ENCODE data around the gene LAMA4. TPM values are rescaled to one million over a fixed set of nuclear protein-coding genes. Genes with fewer than 3 reads are reported as not detected.

LAMA4 gene
- total and polyA plus RNA-seq, 3 experiments from 2014 or later: not detected

DNA sequence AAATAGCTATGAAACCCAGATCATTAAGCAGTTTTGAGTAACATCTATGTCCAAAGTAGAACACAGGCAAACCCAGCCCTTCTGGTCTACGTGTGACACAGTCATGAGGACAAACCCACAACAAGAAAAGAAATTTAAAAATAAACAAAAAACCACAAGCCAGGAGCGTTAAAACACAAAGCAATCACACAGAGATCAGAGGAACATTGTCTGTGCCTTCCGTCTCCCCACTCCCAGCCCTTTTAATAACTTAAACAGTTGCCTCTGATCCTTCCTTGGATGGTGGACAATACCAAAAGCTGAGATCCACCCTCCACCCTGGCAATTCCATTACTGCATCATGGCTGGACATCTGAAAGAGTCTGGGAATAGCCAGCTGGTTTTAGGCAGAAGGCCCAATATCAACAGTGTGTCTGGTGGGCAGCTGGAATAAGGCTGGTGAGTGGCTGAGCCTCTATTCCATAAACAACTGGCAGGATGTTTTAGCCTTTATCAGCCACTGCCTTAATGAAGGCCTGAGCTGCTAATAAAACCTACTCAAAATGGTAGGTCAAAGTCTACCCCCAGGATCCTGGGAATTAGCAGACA is 15.7 kb upstream of the LAMA4 start:
- no peaks in the 10 kb centered on the region for H3K36me3 Mint-ChIP-seq
- POLR2A ChIA-PET: no interaction called here
- no peaks in the 10 kb centered on the region for H3K36me3 ChIP-seq (ENCODE audit: insufficient read depth, low read length)
- H3K27ac ChIP-seq (ENCODE audit: low read depth, low read length): no peak overlapping the region
- H3K27ac Mint-ChIP-seq: peak overlapping the region in 1 of 8 donors; percentile 52
- no peaks in the 10 kb centered on the region for H3K4me1 ChIP-seq (ENCODE audit: insufficient read depth, low read length)
- peaks cover 9 to 16% (median 14%) of the 10 kb centered on the region in 3 donors for H3K4me1 Mint-ChIP-seq
- peaks cover 2 to 14% of the 10 kb centered on the region in 2 donors for H3K27me3 Mint-ChIP-seq
- H3K9me3 ChIP-seq (ENCODE audit: low read length): no peaks in the 10 kb centered on the region
- DNase-seq: peak in 1 of 5 donors; percentile 6
- no peaks in the 10 kb centered on the region for H3K9me3 Mint-ChIP-seq
- H3K4me3 Mint-ChIP-seq: peak overlapping the region in 2 of 7 donors; percentile 1 to 9
- no peak overlapping the region for H3K4me3 ChIP-seq (ENCODE audit: low read length)
- H3K27me3 ChIP-seq (ENCODE audit: insufficient read depth, low read length, poor library complexity, severe bottlenecking): no peaks in the 10 kb centered on the region
- CTCF ChIA-PET: interaction anchor here (1.0 kb wide), 1 partner anchor 13 kb away, joined by 3 read pairs; no protein-coding TSS in a partner anchor

DNA sequence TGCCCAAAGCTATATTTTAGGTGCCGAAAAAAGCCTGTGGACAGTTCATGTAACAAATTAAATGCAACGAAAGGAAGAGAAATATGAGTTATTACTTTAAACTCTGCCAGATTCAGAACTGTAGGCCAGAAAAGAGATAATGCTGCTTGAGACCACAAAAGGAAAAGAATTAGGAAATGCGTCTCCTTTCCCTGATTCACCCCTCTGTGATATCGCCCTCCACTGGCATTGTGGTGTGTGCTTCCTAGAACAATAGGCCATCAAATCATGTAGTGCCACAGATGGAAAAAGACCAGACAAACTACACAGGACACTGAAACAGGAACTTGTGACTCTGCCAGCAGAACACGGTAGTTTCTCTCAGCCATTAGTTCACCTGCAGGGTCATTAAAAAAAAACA is 14.7 kb upstream of the LAMA4 start:
- Mint-ChIP-seq H3K4me3 (no peak overlapping the region), H3K27ac (no peak overlapping the region), H3K4me1 (peaks cover 9 to 16% (median 14%) of the 10 kb centered on the region in 3 donors), H3K36me3 (no peaks in the 10 kb centered on the region), H3K9me3 (no peaks in the 10 kb centered on the region), H3K27me3 (peaks cover 2 to 6% of the 10 kb centered on the region in 2 donors)
- DNase-seq: no peak
- Histone ChIP-seq H3K4me1 (ENCODE audit: insufficient read depth, low read length) (no peaks in the 10 kb centered on the region), H3K9me3 (ENCODE audit: low read length) (no peaks in the 10 kb centered on the region), H3K27me3 (ENCODE audit: insufficient read depth, low read length, poor library complexity, severe bottlenecking) (no peaks in the 10 kb centered on the region), H3K4me3 (ENCODE audit: low read length) (no peak overlapping the region), H3K36me3 (ENCODE audit: insufficient read depth, low read length) (no peaks in the 10 kb centered on the region), H3K27ac (ENCODE audit: low read depth, low read length) (no peak overlapping the region)
- POLR2A ChIA-PET: no interaction called here
- CTCF ChIA-PET: interaction anchor here (1.0 kb wide), 1 partner anchor 12 kb away, joined by 3 read pairs; no protein-coding TSS in a partner anchor

DNA sequence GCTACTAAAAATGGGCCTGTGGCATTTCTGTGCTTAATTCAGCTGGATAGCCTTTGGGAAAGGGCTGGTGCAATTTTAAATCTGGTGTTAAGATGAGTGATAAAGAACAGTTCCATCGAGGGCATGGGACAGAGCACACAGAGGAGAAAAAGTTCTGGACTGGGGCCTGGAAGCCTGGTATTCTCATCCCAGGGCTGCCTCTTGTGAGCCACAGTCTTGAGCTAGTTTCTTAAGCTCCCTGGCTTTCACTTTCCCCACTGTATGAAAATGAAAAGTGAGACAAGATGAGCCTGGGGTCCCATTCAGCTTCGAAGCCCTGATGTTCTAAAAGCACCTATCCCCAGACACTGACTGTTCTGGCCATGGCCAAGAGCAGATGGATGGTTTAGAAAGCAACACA is 14.3 kb upstream of the LAMA4 start:
- H3K4me1 ChIP-seq (ENCODE audit: insufficient read depth, low read length): no peaks in the 10 kb centered on the region
- no peaks in the 10 kb centered on the region for H3K36me3 ChIP-seq (ENCODE audit: insufficient read depth, low read length)
- ChIA-PET CTCF (no interaction called here), POLR2A (no interaction called here)
- Mint-ChIP-seq H3K36me3 (no peaks in the 10 kb centered on the region), H3K4me1 (peaks cover 9 to 16% (median 14%) of the 10 kb centered on the region in 3 donors), H3K9me3 (no peaks in the 10 kb centered on the region), H3K27ac (peak overlapping the region in 1 of 8 donors; percentile 25), H3K4me3 (no peak overlapping the region), H3K27me3 (peaks cover 2% of the 10 kb centered on the region in 2 donors)
- H3K4me3 ChIP-seq (ENCODE audit: low read length): no peak overlapping the region
- H3K27me3 ChIP-seq (ENCODE audit: insufficient read depth, low read length, poor library complexity, severe bottlenecking): no peaks in the 10 kb centered on the region
- H3K27ac ChIP-seq (ENCODE audit: low read depth, low read length): no peak overlapping the region
- H3K9me3 ChIP-seq (ENCODE audit: low read length): no peaks in the 10 kb centered on the region
- DNase-seq: no peak

DNA sequence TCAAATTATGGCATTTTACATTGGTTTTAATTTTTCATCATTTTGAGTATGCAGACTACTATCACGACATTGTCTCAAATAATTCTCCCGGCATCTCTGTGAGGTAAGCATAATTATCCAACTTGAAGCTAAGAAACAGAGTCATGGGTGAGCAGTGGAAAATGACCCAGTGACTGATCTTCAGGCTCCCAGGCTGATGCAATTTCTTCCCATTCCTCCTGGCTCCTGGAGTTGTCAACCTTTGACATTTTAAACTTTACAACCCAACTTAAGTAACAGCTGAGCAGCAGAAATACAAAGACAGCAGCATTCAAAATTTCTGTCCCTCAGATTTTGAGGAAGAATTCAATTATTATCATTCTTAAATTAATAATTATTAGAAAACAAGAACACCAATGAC is 13.7 kb upstream of the LAMA4 start:
- H3K4me1 ChIP-seq (ENCODE audit: insufficient read depth, low read length): no peaks in the 10 kb centered on the region
- H3K4me1 Mint-ChIP-seq: peaks cover 9 to 16% (median 14%) of the 10 kb centered on the region in 3 donors
- POLR2A ChIA-PET: no interaction called here
- no peaks in the 10 kb centered on the region for H3K9me3 Mint-ChIP-seq
- no peak overlapping the region for H3K4me3 ChIP-seq (ENCODE audit: low read length)
- no peaks in the 10 kb centered on the region for H3K9me3 ChIP-seq (ENCODE audit: low read length)
- H3K36me3 Mint-ChIP-seq: no peaks in the 10 kb centered on the region
- H3K27me3 Mint-ChIP-seq: peaks cover 0 to 2% of the 10 kb centered on the region in 2 donors
- no peak overlapping the region for H3K4me3 Mint-ChIP-seq
- H3K27ac Mint-ChIP-seq: no peak overlapping the region
- H3K36me3 ChIP-seq (ENCODE audit: insufficient read depth, low read length): no peaks in the 10 kb centered on the region
- CTCF ChIA-PET: no interaction called here
- H3K27ac ChIP-seq (ENCODE audit: low read depth, low read length): no peak overlapping the region
- H3K27me3 ChIP-seq (ENCODE audit: insufficient read depth, low read length, poor library complexity, severe bottlenecking): no peaks in the 10 kb centered on the region
- DNase-seq: no peak

DNA sequence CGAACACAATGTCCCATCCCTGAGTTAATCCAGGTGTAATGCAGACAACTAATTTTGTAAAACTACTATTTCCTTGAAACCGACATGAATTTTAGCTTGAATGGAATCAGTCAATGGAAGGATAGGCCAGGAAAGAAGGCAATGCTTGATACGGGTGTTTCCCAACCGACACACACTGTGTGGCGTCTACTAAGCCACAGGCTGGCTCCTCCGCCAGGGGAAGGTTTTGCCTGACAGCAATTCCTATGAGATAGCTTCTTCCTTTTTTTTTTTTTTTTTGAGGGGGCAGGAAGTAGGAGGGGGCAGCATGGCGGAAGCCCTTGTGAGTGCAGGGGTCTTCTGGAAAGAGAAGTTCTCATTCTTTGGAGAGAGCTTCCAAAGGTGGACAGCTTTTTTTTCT is 12.0 kb upstream of the LAMA4 start:
- Histone ChIP-seq H3K36me3 (ENCODE audit: insufficient read depth, low read length) (no peaks in the 10 kb centered on the region), H3K27ac (ENCODE audit: low read depth, low read length) (no peak overlapping the region), H3K4me1 (ENCODE audit: insufficient read depth, low read length) (no peaks in the 10 kb centered on the region), H3K27me3 (ENCODE audit: insufficient read depth, low read length, poor library complexity, severe bottlenecking) (no peaks in the 10 kb centered on the region), H3K9me3 (ENCODE audit: low read length) (no peaks in the 10 kb centered on the region), H3K4me3 (ENCODE audit: low read length) (no peak overlapping the region)
- Mint-ChIP-seq H3K36me3 (no peaks in the 10 kb centered on the region), H3K4me1 (peaks cover 9 to 16% (median 14%) of the 10 kb centered on the region in 3 donors), H3K4me3 (no peak overlapping the region), H3K27ac (no peak overlapping the region), H3K27me3 (peaks cover 0 to 2% of the 10 kb centered on the region in 2 donors), H3K9me3 (no peaks in the 10 kb centered on the region)
- ChIA-PET CTCF (interaction anchor here (0.7 kb wide), 1 partner anchor 17 kb away, joined by 4 read pairs; no protein-coding TSS in a partner anchor), POLR2A (no interaction called here)
- no peak for DNase-seq

DNA sequence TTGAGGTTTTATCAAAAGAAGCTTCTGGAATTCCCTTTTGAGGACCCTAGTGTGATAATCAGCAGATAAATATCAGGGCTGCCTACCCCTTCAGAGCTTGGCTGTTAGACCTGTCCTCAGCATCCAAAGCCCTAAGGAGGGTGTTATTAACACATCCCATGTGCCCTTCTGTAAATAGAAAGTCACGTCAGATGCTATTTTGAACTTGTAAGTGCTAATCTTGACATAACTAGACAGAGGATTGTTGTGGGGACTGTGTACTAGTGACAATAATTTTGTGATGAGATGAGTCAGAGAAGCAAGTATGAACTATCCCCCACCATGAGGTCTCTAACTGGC is 4.9 kb upstream of the LAMA4 start:
- Mint-ChIP-seq H3K9me3 (no peaks in the 10 kb centered on the region), H3K27me3 (peaks cover 11 to 39% of the 10 kb centered on the region in 2 donors), H3K4me3 (no peak overlapping the region), H3K4me1 (peaks cover 4 to 7% (median 4%) of the 10 kb centered on the region in 3 donors), H3K27ac (no peak overlapping the region), H3K36me3 (no peaks in the 10 kb centered on the region)
- H3K4me3 ChIP-seq (ENCODE audit: low read length): no peak overlapping the region
- no peak overlapping the region for H3K27ac ChIP-seq (ENCODE audit: low read depth, low read length)
- no peaks in the 10 kb centered on the region for H3K4me1 ChIP-seq (ENCODE audit: insufficient read depth, low read length)
- DNase-seq: no peak
- POLR2A ChIA-PET: no interaction called here
- H3K9me3 ChIP-seq (ENCODE audit: low read length): no peaks in the 10 kb centered on the region
- H3K36me3 ChIP-seq (ENCODE audit: insufficient read depth, low read length): no peaks in the 10 kb centered on the region
- H3K27me3 ChIP-seq (ENCODE audit: insufficient read depth, low read length, poor library complexity, severe bottlenecking): peaks cover 9% of the 10 kb centered on the region
- CTCF ChIA-PET: no interaction called here

DNA sequence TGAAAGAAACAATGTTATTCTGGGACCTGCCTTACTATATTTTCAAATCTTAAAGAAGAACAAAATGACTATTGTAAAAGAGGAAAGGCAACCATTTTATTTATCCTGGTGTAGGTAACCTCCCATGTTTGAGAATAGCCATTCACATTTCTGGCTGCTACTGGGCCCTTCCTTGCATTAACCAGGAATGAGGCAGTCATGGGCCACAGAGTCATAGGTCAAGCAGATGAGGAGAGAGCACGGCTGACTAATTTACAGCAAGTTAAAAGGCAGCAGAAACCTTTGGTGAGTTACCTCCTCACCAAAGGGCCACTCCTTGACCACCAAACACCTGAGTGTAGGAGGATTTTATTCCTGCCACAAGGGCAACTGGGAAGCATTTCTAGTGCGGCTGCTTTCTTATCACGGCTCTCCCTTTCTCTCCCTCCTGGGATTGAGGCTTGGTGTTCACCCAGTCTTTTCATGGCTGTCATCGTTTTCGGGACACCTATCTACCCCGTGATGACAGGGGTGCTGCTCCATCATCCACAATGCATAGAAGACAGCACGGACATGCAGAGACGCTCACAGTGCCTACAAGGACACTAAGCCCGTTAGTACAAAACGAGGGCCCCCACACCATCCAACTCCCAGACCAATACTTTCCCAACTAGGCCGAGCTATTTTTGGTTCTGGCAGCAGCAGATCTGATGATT is 4.4 kb upstream of the LAMA4 start:
- ChIA-PET CTCF (no interaction called here), POLR2A (no interaction called here)
- peaks cover 12 to 44% of the 10 kb centered on the region in 2 donors for H3K27me3 Mint-ChIP-seq
- Histone ChIP-seq H3K9me3 (ENCODE audit: low read length) (no peaks in the 10 kb centered on the region), H3K27me3 (ENCODE audit: insufficient read depth, low read length, poor library complexity, severe bottlenecking) (peaks cover 14% of the 10 kb centered on the region), H3K36me3 (ENCODE audit: insufficient read depth, low read length) (no peaks in the 10 kb centered on the region), H3K27ac (ENCODE audit: low read depth, low read length) (no peak overlapping the region), H3K4me1 (ENCODE audit: insufficient read depth, low read length) (no peaks in the 10 kb centered on the region), H3K4me3 (ENCODE audit: low read length) (no peak overlapping the region)
- H3K27ac Mint-ChIP-seq: no peak overlapping the region
- no peaks in the 10 kb centered on the region for H3K36me3 Mint-ChIP-seq
- DNase-seq: no peak
- H3K4me1 Mint-ChIP-seq: peaks cover 8 to 12% (median 9%) of the 10 kb centered on the region in 3 donors
- H3K4me3 Mint-ChIP-seq: no peak overlapping the region
- H3K9me3 Mint-ChIP-seq: no peaks in the 10 kb centered on the region

DNA sequence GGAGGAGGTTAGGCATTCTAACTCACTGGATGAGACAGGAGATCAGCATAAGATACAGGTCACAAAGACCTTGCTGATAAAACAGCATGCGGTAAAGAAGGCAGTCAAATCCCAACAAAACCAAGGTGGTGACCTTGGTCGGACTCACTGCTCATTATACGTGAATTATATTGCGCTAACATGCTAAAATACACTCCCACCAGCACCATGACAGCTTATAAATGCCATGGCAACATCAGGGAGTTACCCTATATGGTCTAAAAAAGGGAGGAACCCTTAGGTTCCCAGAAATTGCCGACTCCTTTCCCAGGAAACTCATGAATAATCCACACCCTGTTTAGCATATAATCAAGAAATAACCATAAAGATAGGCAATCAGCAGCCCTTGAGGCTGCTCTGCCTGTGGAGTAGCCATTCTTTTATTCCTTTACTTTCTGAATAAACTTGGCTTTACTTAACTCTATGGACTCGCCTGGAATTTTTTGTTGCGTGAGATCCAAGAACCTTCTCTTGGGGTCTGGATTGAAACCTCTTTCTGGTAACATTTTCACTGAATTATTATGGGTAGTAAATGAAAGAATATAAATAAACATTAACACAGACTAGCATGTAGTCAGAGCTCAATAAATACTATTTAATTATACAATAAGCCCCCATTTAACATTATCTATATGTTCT is 3.0 kb upstream of the LAMA4 start:
- Mint-ChIP-seq H3K27ac (no peak overlapping the region), H3K36me3 (no peaks in the 10 kb centered on the region), H3K4me3 (no peak overlapping the region), H3K27me3 (peaks cover 18 to 54% of the 10 kb centered on the region in 2 donors), H3K4me1 (peaks cover 14 to 17% (median 17%) of the 10 kb centered on the region in 3 donors), H3K9me3 (no peaks in the 10 kb centered on the region)
- peaks cover 20% of the 10 kb centered on the region for H3K27me3 ChIP-seq (ENCODE audit: insufficient read depth, low read length, poor library complexity, severe bottlenecking)
- DNase-seq: no peak
- no peak overlapping the region for H3K4me3 ChIP-seq (ENCODE audit: low read length)
- no peaks in the 10 kb centered on the region for H3K36me3 ChIP-seq (ENCODE audit: insufficient read depth, low read length)
- H3K4me1 ChIP-seq (ENCODE audit: insufficient read depth, low read length): no peaks in the 10 kb centered on the region
- no peaks in the 10 kb centered on the region for H3K9me3 ChIP-seq (ENCODE audit: low read length)
- H3K27ac ChIP-seq (ENCODE audit: low read depth, low read length): no peak overlapping the region
- ChIA-PET POLR2A (no interaction called here), CTCF (interaction anchor here (0.8 to 1.4 kb wide), 2 partner anchors 12 to 18 kb away, joined by 3 read pairs; no protein-coding TSS in a partner anchor)

Data from CD8-positive, alpha-beta memory T cell (primary cell).